Germinal center (tissue), 1 donor: ENCODE results near the gene SMOC1.
A peak's percentile ranks its signal among the peaks of the same experiment; 100 is the strongest.

Experiments
- DNase-seq: peaks from one replicate; pipeline ENCODE4 v3.0.0; 2012; ENCODE audit warnings: mixed read lengths, low spot score

The SMOC1 gene

DNA sequence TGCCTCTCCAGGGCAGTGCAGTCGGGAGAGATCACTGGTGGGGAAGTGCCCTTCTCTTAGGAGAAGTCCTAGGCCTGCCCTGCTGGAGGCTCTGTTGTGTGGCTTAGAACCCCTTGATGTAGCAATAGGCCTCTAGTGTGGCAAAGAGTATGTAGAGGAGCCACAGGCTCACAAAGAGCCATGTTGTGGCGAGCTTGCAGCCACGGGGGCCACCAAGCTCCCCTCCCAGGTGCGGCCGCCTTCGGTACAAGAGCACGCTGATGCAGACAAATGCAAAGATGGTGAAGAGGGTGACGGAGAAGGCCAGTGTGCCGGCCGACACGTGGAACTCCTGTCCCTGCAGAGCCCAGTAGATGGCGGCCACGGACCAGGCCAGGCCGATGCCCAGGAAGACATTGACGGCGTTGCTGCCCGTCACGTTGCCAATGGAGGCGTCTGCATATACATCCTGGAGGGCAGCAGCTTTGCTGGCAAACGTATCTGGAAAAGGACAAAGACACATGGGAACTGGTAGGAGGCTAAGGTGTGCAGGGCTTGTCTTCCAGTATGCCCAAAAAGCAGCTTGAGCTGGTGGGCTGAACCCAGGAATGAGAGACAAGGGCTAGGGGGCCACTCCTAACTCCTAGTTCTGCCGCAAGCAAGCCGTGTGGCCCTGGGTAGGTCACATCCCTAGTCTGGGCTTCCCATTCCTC is 166.8 kb downstream of the SMOC1 start:
- DNase-seq, result no peak

DNA sequence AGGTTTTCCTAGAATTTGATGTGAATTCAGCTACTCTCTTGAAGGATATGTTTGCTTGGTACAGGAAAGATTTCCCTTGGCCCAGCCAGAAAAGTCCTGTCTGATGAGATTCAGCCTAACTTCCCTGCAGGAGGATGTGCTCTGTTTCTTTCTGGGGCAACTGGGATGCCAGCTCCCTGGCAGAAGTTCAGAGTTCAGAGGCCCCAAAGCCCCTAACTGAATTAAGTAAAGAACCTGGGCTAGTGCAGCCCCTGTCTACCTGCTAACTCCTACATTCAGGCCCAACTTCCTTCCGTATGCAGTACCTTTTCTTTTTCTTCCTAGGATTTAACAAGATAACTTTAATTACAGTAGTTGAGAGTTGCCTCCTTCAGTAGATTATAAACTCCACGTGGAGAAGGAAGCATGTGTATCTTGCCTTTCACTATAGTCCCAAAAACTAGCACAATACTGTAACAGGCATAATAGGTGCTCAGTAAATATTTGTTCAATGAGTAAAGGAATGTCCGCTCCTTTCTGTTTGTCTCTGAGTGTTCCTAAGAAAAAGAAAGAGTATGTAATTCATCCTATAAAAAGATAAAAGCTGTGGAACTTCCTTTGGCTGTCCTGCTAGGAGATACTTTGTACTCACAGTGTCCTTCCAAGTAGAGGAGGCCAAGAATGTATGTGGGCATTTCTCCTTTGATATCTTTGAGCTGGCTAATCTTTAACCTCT is 168.5 kb downstream of the SMOC1 start:
- no peak for DNase-seq

DNA sequence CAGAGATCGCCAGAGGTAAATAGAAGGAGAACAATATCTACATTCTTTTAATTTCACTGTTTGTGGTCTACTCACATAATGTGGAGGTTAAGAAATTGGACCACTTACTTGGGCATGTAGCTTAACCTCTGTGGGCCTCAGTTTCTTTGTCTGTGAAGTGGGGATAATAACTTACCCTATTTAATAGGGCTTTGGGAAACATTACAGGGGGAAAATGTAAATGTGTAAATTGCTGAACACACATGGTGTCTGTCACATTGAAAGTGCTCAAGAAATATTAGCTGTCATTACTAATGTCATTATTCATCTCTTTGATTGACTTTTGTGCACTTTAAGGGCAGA is 169.1 kb downstream of the SMOC1 start:
- DNase-seq, result no peak

DNA sequence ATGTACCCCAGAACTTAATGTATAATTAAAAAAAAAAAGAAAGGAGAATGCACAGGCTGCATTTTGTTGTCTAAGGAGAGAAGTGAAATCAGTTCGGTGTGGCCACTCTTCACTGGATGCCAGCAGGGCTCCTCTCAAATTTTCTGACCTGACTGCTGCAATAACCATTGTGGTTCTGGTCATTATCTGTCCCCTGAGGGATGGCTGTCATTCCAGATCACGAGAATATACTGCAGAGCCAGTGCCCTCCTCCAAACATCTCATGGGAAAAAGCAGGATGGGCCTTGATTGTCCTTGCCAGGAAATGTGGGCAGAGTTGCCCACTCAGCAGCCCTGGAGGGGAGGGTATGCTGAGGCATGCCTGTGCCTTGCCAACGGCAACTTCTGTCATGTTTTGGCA is 170.4 kb downstream of the SMOC1 start:
- DNase-seq, result no peak

DNA sequence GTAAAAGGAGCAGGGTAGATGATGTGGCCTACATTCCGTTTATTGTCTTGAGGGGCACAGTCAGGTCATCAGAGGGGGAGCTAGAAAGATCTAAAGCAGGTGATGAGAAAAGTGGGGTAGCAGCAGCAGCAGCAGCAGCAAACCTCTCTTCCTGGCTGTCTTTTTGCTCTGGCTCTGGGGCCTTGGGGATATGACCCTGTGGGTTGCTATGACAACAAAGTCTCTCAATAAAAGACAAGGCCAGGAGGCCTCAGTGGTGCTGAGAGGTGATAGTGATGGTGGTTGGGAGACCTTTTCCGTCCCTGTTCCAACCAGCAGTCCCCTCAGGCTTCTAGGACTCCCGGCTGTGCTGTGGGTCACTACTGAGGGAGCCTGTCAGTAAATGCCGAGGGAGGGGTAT is 170.9 kb downstream of the SMOC1 start:
- DNase-seq, result no peak

DNA sequence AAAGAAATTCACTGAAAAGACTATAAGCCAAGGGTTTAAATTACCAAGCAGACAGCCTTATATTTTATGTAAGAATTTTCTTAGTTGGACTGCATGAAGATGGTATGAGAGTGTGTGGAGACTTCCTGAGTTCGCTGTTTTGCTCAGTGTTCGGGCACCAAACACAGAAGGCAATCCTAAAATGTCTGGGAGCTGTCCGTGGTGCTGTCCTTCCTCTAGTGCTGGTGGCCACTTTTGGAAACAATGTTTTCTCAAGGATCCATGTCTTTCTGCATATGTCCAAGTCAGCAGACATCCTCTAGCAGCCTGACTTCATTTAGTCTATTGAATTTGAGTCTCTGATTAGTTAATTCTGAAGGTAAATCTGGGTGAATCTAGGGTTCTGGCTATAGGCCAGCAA is 173.8 kb downstream of the SMOC1 start:
- no peak for DNase-seq

DNA sequence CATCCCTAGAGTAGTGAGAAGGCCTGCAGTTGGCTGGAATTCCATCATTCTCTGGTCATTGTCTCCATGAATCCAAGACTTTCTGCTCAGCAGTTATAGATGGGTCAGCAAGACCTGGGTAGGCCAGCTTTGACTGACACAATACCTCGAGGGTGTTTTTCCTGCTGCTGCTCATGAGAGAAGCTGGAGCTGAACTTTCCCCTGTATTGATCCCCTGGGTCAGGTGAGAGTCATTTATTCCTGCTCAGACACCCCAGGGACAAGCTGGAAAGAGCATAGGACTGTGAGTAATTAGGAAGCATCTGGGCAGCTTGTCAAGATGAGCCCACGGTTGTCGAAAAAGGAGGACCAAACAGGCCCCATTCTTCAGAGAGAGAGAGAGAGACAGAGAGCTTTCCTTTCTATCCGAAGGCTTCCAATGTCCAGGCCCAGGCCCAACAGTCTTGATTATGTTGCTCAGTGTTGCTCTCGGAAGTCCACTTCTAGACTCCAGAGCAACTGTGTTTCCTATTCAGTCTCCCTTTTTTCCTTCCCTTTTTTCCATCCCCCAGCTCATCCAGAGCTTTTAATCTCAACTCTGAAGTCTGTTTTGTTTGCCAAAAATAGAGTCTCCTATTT is 178.4 kb downstream of the SMOC1 start:
- DNase-seq, result no peak

DNA sequence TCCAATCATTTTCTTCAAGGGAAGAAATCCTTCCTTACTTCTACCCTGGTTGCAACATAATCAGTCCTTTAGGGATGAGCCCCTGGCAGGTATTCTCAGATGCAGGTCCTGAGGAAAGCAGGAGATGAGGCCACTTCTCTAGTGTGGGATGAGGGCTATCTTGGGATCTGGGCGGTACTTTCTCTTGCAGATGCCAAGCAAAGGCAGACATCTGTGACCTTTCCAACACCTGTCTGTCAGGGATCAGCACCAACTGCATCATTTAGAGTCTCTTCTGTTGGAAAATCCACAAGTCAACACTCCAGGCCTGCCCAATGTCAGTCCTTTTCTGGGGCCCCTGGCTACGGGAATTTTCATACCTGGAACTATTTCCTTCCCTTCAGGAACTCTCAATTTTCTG is 180.3 kb downstream of the SMOC1 start:
- DNase-seq, result no peak

DNA sequence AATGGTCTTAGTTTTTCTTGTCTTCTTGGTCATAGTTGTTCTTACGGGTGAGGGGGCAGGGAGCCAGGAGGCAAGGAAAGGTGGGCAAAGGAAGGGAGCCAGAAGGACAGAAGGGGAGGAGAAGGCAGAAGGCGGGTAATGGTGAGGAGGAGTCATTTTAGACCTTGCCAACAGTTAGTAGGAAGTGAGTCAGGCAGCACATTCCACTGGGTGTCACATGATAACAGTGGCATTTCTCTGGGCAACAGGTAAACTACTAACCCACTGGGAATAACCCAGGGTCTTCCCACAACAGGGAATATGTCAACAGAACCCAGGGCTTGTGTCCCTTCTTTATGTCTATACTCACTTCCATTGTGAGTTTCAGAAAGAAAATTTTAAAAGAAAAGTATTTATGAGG is 181.9 kb downstream of the SMOC1 start:
- DNase-seq, result no peak

DNA sequence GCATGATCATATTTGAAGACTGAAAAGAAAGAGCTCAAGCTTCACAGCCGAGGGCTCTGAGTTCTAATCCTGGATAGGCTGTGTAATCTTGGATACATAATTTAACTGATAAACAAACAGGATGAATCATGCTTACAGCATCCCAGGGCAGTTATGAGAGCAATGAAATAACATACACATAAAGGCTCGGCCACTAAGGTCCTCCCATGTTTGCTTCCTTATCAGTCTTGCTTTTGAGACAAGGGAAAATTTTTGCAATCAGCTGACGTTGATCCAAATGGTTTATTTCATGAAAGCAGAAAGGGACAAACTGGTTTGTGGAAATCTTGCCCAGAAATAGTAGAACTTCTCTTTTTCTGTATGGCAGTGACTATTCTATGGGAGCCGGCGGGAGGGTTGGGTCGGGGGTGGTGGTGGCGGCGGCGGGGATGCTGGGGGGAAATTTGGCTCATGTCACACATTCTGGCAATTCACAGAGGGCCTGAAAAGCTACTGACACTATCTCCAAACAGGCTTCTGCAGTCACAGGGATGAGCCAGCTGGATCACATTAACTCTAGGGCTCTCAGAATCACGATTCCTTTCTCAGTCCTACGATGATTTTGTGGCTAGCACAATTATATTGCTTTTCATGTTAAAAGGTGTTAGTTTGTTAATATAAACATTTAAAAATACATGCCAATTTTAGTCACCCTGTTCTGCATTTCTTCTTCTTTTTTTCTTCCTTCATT is 185.1 kb downstream of the SMOC1 start:
- DNase-seq, result no peak

DNA sequence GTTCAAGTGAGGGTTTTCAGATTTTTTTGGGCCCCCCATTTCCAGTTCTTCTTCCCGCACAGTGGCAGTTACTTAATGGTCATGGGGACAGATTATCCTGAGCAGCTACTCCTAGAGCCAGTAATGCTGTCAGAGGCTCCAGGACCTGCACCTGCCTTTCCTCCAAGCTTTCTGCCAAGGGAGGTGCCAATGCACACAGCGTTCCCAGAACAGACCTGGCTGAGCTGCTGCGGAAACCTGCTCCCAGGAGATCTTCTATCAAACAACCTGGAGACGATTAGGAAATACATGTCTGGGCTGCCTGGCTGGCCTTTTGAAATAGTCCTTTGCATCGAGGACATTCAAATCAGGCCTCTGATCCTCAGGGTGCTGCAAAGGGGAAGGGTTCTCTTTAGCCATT is 188.6 kb downstream of the SMOC1 start:
- no peak for DNase-seq

DNA sequence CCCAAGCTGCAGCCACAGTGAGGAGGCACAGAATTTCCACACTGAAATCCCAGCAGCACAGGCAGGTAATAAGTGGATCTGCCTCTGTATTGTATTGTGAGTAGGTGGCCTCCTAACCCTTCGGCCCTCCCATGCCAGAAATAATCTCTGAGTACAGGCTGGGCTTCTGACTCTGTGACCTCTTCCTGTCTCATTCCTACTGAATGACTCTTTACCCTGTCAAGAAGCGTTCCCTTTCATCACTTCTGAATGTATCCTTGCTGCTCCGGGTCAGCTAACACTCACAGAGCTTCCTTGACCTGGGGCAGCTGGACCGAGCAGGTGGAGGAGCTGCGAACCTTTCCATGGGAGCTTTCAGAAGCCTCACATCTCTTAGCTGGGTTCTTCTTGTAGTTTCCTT is 190.0 kb downstream of the SMOC1 start:
- DNase-seq, result no peak

DNA sequence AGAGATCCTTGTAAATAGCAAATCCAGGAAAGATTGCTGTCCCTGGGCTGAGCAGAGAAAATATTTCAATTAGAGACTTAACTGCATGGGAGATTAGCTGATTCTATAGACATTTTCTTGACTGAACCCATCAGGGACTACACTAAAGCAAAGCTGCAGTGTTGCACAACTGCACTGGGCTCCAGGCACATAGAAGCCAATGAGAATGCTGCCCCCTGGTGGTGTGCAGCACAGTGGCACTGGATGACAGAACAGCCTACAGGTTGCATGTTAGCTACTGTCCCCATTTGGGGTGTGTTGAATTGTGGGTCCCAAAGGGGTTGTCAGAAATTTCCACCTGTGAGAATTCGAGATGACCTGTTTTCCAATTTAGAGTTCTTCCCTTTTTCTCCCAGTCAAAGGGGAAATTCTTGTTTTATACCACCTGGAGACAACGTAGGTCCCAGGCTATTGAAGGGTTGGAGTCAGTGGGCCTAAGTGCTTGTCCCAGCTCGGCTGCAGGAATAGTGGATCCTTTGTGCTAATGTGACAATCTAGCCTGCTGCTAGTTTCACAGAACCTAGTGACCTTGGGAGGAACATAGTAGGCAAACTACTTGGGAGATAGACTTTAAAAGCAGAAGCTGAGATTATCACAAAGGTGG is 194.8 kb downstream of the SMOC1 start:
- peak; percentile 51 for DNase-seq

DNA sequence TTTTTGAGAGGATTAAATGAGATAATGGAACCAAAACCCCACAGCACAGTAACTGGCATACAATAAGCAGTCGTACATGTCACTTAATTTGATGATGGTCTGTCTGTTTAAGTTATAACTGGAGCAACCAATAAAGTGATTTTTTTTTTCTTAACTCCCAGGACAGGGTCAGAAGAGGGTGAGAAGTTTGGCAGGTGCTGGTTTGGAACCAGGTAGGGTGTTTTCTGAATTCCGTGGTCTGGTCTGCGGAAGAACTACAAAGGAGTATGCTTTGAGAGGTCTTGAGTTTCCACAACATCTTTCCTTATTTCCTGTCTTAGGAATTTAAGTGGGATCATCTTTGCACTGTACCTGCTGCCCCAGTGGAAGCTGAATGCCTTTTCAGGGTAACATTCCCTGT is 197.8 kb downstream of the SMOC1 start:
- DNase-seq, result no peak

DNA sequence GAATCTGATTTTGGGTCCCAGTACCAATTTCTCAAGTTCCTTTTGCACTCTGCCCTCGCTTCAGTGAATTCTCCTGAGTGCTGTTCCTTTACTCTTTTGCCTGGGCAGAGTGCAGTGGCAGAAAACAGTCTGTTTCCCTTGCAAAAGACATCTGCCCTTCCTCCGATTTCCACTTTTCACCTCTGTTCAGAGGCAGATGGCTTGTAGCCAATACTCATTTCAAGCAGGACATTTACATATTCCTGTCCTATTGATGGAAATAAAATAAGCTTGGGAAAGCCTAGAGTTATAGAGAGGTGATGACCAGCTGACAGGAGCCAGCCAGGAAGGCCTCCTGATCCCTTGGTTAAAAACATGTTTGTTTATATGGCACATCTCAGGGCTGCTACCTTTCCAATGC is 198.5 kb downstream of the SMOC1 start:
- DNase-seq, result no peak

DNA sequence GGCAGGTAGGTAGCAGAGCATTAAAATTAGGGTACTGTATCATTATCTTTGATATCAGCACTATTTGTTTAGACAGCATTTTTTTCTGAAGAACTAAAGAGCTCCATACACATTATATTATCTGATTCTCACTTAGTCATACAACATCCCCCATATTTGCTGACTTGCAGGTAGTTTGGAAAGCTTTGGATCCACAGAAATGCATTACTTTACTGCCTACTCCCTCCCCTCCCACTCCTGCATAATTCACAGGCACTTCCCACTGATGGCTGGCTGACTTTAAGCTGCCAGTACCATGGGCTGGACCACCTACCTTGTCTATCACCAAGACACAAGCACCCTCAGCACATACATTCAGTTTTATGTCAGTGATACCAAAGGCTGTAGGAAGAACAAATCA is 199.1 kb downstream of the SMOC1 start:
- no peak for DNase-seq

DNA sequence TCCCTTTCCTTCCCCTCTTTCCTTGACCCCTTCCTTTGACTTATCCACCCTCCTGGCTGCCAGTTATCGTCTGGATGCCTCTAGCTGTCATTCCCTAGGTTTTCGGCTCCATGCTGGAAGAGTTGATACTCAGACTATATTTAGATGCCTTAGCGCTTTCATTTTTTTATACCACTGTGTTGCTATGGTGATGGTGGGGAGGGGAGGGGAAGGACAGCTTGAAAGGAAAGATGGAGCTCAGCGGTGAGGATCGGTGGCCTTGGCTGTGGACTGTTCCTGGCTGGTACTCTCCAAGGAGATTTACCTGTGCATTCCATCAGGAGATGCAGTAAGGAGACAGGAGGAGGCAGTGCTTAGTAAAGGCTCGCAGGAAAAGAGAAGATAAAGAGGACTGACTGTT is 200.9 kb downstream of the SMOC1 start:
- no peak for DNase-seq
